Hepatic stellate cell (primary cell): ENCODE results near the gene GRIK1.

Experiments
- DNase-seq: peaks from one replicate; pipeline ENCODE4 v3.0.0; 2011; ENCODE audit warnings: low spot score

The GRIK1 gene

DNA sequence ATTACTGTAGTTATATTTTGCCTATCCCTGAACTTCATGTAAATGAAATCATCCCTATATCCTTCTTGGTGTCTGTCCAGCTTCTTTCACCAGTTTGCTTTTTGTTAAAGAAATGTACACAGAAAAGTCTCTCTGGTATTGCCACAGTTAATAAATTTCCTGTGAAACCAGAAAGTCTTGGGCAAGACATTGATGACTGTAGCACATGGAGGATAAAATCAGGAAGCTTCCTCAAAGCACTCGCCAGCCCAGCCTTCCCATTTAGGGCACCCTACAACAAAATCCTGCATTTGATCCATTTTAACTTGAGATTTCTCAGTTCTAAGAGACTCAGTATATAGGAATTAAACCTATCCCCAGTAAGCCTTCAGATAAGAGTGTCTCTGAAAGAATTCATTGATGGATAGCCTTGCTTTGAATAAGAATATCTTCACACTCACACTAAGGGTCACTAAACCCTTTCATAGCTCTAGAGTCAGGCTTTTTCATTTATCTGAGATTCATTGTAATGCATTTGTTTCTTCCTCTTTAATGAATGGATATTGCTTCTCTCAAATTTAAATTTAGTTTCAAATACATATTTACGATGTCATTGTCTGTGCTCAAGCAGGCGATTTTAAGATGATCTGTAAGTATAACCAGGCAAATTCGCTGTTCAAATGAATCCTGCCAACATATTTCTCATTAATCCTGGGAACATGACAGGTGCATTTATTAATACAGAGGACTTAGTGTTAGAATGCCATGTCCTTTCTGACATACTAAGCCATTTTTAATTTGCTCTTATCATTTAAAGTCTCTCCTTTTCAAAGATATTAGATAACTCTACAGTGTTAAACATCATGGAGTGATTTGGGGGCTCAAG is 153.1 kb downstream of the GRIK1 start:
- no peak for DNase-seq

DNA sequence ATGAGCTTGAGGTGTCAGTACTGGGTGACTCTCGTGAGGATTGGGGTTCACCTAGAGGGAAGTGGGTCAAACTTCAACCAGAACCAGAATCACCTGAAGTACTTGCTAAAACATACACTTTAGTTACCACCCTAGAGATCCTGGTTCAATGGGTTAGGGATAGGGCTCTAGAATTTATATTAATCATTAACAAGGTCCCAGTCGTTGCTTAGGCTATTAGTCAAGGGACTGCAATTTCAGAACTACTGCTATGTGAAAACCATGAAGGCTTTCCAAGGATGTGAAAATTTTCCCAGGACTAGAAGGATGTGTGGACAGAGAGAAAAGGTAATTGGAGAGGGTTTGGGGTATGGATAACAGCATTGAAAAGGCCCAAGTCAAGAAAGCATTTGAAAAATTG is 162.6 kb downstream of the GRIK1 start:
- DNase-seq = no peak

DNA sequence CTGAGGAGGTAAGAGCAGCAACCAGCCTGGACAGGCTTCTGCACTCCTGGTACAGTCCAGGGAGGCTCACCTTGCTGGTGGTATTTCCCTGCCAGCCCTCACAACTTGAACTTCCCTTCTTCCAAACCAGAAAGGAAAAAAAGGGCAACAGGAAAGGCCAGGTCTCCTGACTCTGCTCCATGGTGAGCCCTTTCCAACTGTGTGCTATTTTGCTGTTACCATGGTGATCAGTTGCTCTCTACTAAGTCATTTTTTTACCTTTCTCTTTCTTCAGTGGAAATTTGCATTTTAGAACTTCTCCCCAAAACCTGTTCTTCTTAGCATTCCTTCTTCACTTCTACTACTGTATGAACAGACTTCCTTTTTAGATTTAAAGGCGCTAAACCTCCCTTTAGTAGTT is 164.3 kb downstream of the GRIK1 start:
- DNase-seq = no peak

DNA sequence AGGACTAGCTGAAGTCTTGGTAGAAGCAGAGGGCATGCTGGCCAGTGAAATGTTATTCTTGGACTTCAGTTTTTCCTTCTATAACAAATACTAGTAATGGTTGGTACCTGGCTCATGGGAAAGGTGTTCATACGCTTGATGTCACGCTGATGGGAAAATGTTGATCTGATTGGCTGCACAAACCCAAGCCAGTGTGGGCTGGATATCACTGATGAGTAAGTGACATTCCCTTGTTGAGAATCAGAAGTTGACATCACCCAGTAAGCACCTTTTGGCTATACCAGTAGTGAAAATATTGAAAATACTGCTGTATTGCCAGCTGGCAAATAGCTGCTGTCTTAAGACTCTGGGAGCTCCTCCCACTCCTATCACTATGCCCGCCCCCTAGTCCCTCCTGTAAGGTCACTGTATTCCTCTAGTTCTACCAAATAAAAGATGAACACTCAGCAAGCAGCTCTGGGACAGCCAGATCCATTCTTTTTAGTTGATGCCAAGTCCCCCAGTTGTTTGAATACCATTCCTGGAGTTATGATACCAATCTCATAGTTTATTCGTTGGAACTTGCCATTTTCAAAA is 168.2 kb downstream of the GRIK1 start:
- DNase-seq = no peak

DNA sequence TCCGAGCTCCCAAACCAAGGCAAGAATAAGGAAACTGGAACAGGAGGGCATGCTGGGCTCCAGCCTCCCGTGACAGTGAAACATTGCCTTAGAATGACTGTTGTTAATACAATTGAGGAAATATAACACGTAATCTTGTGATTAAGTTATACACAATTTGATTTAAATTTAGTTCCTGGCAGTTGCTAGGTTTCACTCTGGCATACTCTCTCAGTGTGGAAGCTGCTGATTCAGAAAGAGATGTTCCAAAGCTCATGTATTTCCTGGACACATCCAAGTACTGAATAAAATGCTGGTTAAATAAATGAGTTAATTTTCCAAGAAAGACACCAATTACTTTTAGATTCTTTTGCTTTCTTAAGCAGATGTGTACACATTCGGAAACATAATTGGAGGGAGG is 176.1 kb downstream of the GRIK1 start:
- no peak for DNase-seq

DNA sequence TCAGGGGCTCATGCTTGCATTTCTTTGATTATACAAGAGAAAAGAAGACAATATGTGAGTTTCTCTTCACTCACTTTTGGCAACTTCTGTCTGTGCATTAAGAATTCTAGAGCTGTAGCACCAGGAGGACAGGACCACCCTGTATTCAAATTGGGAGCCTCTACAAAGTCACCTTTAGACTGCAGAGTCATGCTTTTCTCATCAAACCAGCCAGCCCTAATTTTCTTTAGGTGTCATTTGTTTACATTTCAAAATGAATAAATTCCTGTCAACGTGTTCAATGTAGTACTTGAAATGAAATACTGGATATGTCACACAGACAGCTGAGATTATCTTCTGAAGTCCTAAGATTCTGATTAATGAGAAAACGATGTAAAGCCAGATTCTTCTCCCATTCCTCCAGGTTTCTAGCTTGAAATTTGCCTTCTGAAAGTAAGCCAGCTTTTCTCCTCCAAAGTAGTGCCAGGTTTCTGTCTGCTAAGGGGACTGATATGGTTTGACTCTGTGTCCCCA is 177.2 kb downstream of the GRIK1 start:
- no peak for DNase-seq

DNA sequence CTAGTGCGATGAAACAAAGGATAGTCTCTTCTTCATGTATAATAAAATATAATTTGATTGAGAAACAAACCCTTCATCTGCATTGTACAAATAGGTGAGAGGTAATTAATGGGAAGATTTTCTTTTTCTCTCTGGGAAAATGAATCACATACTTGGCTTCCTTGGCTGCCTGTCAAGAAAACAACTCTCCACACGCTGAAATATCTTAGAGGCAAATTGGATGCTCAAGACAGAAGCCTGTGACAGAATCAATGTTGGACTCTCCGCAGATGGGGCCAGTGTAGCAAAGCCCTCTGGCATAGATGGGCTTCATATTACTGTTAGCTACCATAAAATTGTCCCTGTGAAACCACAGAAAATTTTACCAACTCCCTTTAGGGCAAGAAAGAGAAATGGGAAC is 186.6 kb downstream of the GRIK1 start:
- no peak for DNase-seq

DNA sequence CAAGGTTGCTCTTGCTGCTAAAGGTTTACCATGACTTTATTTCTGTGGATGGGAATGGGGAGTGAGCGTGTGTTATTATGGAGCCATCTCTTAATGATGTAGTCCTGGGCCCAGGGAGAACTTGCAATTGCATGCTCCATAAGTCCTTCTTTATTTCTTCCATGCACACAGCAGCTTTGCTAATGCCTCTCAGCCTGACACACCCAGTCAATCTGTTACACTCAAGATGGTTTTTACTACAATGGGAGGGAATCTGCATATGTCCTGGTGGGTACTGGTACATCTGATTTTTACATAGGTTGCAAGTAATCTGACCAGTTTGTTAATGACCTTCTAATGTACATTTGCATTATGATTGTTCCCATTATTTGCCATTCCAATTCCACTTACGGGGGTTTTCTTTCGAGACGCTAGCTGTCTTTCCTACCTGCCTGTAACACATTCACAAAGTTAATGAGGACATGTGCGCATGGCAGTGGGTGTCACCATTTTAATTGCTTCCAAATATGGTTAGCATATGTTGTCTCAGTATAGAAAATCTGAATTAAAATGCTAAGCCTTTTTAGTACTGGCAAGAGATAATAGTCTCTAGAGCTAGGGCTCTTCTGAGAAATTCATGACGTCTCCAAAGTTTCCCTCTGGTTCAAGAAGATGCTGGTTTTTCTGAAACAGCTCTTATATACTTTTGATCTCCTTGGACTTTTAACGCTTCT is 188.2 kb downstream of the GRIK1 start:
- no peak for DNase-seq

DNA sequence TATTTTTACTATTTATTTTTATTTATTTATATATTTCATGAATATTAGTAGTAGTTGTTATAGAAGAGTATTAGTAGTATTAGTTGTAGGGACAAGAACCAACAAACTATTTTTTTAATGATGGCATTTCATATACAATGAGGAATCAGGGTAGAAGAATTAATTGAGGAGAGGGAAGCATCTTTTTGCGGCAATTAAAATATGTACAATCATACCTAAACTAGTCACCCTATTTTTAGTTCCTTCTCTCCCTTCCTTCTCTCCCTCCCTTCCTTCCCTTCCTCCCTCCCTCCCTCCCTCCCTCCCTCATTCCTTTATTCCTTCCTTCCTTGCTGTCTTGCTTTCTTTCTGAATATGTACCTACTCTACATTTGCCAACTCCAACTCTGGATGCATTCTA is 189.8 kb downstream of the GRIK1 start:
- DNase-seq = no peak

DNA sequence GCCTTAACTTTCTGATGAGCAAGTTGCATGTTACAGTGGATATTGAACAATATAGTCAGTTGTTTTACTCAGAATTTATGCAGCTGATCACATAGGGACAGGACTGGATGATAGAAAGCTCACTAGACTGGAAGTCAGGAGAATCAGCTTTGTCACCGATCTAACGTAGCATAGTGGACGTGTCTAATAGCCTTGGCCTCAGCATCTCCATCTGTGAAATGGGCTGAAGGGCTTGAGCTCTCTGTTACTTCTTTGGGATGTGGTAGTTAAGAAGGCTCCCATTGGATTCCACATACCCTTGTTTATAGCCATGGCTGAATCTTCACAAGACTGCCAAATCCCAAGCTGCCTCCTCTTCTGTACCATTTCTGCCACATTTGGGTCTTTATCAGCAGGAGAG is 190.6 kb downstream of the GRIK1 start:
- DNase-seq = no peak

DNA sequence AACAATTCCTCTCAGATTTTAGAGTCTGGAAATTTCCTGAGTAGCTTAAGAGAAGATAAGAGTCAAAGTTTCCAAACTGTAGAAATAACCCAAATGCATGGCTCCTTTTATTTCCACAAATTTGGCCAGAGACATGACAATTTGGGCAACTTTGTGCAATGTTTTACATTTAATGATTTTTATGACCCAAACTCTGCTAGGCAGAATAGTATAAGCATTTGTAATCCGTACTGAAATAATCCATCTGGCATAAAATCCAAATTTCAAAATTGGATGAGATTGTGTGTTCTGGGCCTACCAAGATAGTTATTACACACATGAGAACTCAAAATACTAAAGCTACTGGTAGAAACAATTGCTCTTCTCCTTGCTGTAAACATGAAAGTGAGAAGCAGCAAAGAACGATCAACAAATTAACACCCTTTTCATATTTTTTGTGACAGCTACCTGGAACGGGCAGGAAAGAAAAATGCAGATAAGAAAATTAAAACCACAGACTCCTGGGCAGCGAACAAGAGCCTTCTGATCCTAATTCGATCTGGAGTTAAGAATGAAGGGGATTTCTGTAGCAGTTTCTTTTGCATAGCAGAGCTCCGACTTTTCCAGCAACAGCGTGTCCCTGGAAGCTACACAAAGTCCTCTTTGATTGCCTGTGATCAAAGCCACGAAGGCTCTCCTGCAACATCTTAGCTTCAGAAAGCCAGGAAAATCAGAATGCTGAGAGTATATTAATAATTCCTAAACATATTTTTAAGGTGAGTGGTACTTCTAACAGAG is 191.2 kb downstream of the GRIK1 start:
- no peak for DNase-seq

DNA sequence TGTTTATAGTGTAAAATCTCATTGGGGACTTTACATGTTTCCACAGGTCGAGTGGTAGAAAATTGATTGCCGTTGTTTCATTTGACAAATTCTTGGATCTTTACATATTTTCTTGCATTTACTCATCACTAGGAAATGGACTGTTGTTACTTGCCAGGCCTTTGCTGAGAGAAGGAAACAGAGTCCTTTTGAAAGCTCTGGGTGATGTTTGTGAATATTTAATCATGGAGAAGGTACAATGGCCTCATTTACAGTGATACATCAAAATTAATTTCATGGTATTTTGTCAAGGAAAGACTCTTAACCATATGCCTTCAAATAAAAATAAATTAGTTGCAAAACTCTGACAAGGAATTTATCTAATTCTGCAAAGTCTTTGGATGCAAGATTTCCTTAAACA is 198.0 kb downstream of the GRIK1 start:
- no peak for DNase-seq

DNA sequence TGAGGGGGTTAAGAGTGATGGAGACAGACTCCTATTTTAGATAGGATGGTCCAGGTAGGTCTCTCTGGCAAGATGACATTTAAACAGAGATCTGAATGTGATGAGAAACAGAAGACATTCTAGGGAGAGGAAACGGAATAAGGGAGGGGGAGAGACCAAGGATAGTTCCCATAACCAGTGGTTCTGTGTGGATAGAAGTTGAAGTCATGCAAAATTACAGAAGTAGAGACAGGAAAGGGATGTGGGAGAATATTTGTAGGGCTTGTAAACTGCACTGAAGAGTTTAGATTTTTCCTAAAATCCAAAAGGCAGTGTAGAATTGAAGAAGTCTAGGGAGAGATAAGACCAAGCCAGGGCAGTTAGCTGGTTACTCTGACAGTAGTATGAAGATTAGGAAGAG is 200.6 kb downstream of the GRIK1 start:
- DNase-seq = no peak

DNA sequence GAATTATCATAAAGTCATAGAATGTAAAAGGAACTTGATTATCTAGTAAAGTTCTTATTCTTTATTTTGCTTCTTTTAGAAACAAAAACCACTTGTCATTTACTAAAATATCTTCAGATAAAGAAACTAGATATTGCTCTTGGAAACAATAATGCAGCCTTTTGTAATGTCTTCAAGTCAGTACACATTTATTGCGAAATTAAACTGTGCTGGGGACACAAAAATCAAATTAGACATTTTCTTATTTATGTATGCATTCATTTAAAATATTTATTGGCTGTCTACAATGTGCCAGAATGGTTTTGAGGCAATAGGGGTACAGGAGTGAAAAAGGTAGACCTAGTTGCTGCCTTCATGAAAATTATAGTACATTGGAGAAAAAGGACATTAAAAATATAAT is 201.1 kb downstream of the GRIK1 start:
- no peak for DNase-seq

DNA sequence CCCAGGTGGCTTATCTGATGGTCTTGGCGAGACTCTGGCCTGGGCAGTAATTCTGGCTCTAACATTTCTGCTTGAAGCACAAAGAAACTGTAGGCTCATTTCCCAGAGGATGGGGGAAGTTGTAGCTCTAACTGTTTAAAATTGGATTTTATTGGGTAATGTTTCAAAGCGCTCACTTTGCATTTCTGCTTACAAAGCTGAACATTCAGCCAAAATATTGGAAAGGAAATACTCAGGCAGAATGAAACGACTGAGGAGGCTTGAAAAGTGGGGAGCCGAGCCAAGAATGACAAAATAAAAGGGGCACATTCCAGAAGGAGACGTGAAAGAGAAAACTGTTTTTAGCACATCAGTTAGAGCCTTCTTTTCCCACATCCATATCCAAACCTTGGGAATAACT is 202.6 kb downstream of the GRIK1 start:
- DNase-seq = no peak

DNA sequence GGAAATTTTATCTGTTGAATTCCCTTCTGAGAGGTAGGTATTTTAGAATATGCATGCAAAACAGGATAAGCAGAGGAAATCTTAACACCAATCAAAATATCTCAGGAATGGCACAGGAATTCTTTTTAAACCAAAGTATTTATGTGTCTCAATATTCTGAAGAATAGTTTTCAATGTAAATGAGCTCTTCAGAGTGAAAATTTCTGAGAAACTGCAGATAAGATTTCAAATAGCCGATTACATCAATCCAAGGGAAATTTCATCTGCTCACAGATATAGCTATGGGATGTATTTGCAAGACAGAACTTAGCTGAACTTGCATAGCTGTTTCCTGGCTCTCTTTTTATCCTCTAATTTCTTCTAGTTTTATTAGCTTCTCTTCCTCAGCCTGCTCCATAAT is 209.5 kb downstream of the GRIK1 start:
- DNase-seq = no peak

DNA sequence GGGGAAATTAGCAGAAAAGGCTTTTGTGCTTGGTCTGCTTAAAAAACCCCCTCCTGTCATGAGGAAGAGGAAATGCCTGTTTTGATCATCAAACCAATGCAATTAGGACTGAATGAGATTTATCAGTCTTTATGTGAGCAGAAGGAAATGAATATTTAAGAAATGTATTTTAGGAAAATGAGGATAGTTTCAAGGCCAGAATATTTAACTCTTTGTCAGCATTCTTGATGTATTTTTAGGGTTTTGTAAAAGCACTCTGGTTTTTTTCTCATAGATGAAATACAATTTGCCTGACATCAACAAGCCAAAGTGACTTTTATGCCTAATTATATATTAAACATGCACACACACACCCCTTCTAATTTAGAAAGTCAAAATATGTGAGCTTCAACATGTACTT is 213.8 kb downstream of the GRIK1 start:
- DNase-seq = no peak

DNA sequence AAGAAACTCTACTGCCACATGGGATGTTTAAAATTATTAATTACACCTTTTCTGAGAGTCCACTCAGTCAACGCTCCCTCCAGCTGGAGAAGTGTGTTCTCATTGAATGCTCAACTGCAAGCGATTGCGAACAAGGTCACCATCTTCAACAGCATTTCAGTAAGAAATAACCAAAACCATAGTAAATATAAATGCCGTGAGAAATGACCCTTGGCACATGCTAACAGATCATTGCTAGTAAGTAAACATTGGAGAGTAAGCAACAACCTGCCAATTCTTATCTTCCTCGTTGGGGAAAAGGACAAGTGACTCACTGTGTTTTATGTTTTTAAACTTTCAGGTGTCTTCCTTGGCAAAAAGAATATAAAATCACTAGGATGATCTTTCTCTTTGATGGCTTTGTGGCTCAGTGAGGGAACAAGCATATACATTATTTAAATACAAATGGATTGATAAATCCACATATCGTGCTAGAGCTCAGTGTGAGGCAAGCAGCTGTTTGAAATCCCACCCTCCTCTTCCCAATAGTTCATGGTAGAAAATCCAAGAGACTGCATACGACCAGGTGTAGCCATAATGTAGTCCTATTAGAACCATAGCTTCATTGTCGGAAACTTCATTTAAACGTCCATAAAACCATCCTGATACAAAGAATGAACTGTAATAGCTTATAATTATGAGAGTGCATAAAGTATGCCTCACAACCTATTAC is 214.6 kb downstream of the GRIK1 start:
- no peak for DNase-seq

DNA sequence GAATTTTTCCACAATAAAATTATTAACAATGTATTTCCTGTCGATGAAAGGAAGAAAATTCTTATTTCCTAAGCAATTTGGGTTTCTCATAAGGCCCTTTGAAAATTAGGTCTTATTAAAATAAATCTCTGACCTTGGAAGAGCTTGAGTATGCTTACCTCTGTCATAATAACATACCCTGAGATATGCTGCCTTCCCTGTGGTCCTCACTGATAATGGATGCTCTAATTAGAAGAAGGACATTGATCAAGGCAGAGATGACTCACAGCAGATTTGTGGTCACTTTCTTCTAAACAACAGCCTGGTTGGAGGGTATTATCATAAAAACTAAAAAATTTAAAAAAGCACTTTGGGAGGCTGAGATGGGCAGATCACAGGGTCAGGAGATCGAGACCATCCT is 217.8 kb downstream of the GRIK1 start:
- DNase-seq = no peak

DNA sequence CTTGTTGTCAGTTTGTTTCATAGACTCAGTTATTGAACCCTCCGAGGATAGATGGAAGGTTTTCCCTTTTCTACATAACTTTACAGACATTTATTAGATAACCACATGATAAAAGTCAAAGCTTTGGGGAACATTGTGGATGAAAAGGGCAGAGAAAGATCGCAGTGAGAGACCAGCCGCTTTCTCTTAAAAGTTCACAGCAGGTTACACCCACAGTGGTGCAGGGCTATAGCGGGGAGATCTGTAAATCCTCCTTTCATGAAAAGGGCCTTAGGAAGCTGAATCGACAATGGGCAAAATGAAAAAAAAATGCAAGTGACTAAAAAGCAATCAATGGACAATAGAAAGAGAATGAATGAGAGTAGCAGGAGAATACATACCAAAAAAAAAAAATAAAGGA is 218.6 kb downstream of the GRIK1 start:
- DNase-seq = no peak

DNA sequence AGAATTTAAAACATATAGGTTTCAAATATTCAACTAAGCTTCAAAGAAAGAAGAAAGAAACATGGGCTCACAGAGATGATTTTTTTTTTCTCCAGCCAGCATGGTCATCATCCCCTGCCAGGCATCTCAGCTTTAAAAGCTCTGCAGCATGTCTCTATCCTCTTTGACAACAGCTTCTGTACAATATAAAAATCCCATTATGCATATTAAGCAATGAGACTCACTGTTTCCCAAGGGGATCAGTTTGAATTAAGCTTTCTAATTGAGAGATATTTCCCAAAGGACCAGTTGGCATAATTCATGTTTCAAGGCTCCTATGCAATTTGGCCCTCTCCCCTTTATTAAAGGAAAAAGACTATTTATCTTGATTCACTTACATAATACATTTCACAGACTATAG is 220.3 kb downstream of the GRIK1 start:
- no peak for DNase-seq
